HEK293T (cell line): Measurements from ENCODE around the gene SLC47A2.
"Not testable (repeated sequence)": the region's sequence is repeated elsewhere in the genome, so short reads cannot be mapped to it uniquely, and the experiment has no call there.

Source experiments
- CTCF ChIA-PET: fragments of 350-600 bp; formaldehyde crosslinking; extraction: SDS; loops from one replicate; lab custom pipeline; 2021; ENCODE audit warnings: antibody characterized with exemption, inconsistent platforms; lab: Yijun Ruan, JAX
- POLR2A ChIA-PET: fragments of 350-600 bp; formaldehyde crosslinking; extraction: SDS; loops from one replicate; lab custom pipeline; 2020; ENCODE audit warnings: antibody characterized with exemption, inconsistent platforms; lab: Yijun Ruan, JAX
- DNase-seq: peaks from one replicate; pipeline ENCODE4 v3.0.0; 2012; ENCODE audit warnings: mixed read lengths; ENCODE audit errors: extremely low spot score
- ARNT ChIP-seq: fragments of 450-650 bp; IDR thresholded peaks from 2 replicates; pipeline ENCODE4 v1.6.1; 2017; ENCODE audit warnings: mild to moderate bottlenecking
- BHLHE40 ChIP-seq: fragments of 450-650 bp; IDR thresholded peaks from 2 replicates; pipeline ENCODE4 v1.6.1; 2016; ENCODE audit warnings: mild to moderate bottlenecking, moderate library complexity, borderline replicate concordance
- CTBP1 ChIP-seq: fragments of 450-650 bp; IDR thresholded peaks from 2 replicates; pipeline ENCODE4 v1.6.1; 2016; ENCODE audit warnings: borderline replicate concordance
- ELF4 ChIP-seq: fragments of 450-650 bp; IDR thresholded peaks from 2 replicates; pipeline ENCODE4 v1.6.1; 2017; ENCODE audit warnings: antibody characterized with exemption
- FOXA1 ChIP-seq: fragments of 450-650 bp; IDR thresholded peaks from 2 replicates; pipeline ENCODE4 v1.6.1; 2016; ENCODE audit warnings: mild to moderate bottlenecking
- FOXK2 ChIP-seq: fragments of 450-650 bp; IDR thresholded peaks from 2 replicates; pipeline ENCODE4 v1.6.1; 2016; ENCODE audit warnings: mild to moderate bottlenecking
- FOXM1 ChIP-seq: fragments of 450-650 bp; IDR thresholded peaks from 2 replicates; pipeline ENCODE4 v1.6.1; 2017; ENCODE audit warnings: mild to moderate bottlenecking, borderline replicate concordance
- HDGF ChIP-seq: fragments of 450-650 bp; IDR thresholded peaks from 2 replicates; pipeline ENCODE4 v1.6.1; 2017; ENCODE audit warnings: antibody characterized with exemption, borderline replicate concordance
- L3MBTL2 ChIP-seq: fragments of 450-650 bp; conservative IDR thresholded peaks from 2 replicates; pipeline ENCODE4 v1.6.1; 2016; ENCODE audit warnings: mild to moderate bottlenecking
- LEF1 ChIP-seq: fragments of 450-650 bp; IDR thresholded peaks from 2 replicates; pipeline ENCODE4 v1.6.1; 2017; ENCODE audit warnings: mild to moderate bottlenecking, borderline replicate concordance
- NFRKB ChIP-seq: fragments of 450-650 bp; IDR thresholded peaks from 2 replicates; pipeline ENCODE4 v1.6.1; 2016; ENCODE audit warnings: mild to moderate bottlenecking, moderate library complexity
- PKNOX1 ChIP-seq: fragments of 450-650 bp; IDR thresholded peaks from 2 replicates; pipeline ENCODE4 v1.6.1; 2016
- SP1 ChIP-seq: fragments of 450-650 bp; IDR thresholded peaks from 2 replicates; pipeline ENCODE4 v1.6.1; 2017
- SUZ12 ChIP-seq: fragments of 450-650 bp; IDR thresholded peaks from 2 replicates; pipeline ENCODE4 v1.6.1; 2016; ENCODE audit warnings: mild to moderate bottlenecking
- TARDBP ChIP-seq: fragments of 450-650 bp; IDR thresholded peaks from 2 replicates; pipeline ENCODE4 v1.6.1; 2016
- ZNF384 ChIP-seq: fragments of 450-650 bp; IDR thresholded peaks from 2 replicates; pipeline ENCODE4 v1.6.1; 2016

The SLC47A2 gene

DNA sequence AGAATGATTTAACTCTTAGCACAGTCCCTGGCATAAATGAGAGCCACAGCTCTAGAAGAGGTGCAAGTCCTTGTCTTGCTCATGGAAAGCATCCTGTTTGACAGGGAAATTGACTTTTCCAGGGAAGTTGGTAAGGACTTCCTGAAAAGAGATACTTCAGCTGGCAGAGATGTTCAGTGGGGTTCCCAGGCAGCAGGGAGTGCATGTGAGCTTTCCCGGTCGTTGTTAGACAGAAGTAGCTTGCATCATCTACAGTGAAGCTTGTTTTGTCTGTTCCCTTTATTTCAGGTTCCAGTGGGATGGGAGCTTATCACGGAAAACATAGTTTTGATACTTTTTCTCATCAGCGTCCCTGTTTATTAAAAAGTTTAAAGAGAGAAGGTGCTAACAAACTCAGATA is 45.0 kb downstream of the SLC47A2 start:
- ChIA-PET CTCF (interaction anchor here (0.8 kb wide), 1 partner anchor 15 kb away, joined by 3 read pairs; no protein-coding TSS in a partner anchor), POLR2A (interaction anchor here (4.4 kb wide), 1 partner anchor 23 kb away, joined by 19 read pairs; the partner anchor contains the start of gene ALDH3A2)
- no peak for TF ChIP-seq TARDBP
- TF ChIP-seq BHLHE40, result no peak
- no peak for TF ChIP-seq PKNOX1
- TF ChIP-seq SP1, result no peak
- TF ChIP-seq ARNT, result no peak
- no peak for TF ChIP-seq LEF1
- TF ChIP-seq L3MBTL2, result no peak
- TF ChIP-seq NFRKB, result no peak
- no peak for TF ChIP-seq CTBP1
- no peak for TF ChIP-seq ZNF384
- TF ChIP-seq FOXA1, result no peak
- TF ChIP-seq SUZ12, result no peak
- no peak for TF ChIP-seq FOXK2
- no peak for TF ChIP-seq ELF4
- no peak for TF ChIP-seq FOXM1
- no peak for TF ChIP-seq HDGF
- no peak for DNase-seq

GRCh38 chr17:19670908-19671307 is 45.5 kb downstream of the SLC47A2 start:
- POLR2A ChIA-PET, result interaction anchor here (4.4 kb wide), 1 partner anchor 23 kb away, joined by 19 read pairs; the partner anchor contains the start of gene ALDH3A2

DNA sequence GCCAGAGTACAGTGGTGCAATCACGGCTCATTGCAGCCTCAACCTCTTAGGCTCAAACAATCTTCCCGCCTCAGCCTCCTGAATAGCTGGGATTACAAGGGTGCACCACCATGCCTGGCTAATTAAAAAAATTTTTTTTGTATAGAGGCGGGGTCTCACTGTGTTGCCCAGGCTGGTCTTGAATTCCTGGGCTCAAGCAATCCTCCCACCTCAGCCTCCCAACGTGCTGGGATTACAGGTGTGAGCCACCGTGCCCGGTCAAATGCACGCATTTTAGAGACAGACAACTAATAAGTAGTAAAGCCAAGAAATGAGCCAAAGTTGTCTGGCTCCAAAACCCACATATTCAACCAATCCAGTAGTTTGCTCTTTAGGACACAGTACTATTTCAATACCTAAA is 46.7 kb downstream of the SLC47A2 start:
- not testable (repeated sequence) for DNase-seq
- CTCF ChIA-PET, result interaction anchor here (0.9 kb wide), 1 partner anchor 96 kb away, joined by 3 read pairs; no protein-coding TSS in a partner anchor
- POLR2A ChIA-PET, result interaction anchor here (4.4 kb wide), 1 partner anchor 21 kb away, joined by 19 read pairs; the partner anchor contains the start of gene ALDH3A2

More at GRCh38 chr17:19670908-19671307, 45.5 kb downstream of the SLC47A2 start:
- CTCF ChIA-PET, result no interaction called here
- no peak for DNase-seq
- TF ChIP-seq ARNT, result no peak
- no peak for TF ChIP-seq FOXA1
- TF ChIP-seq LEF1, result no peak
- TF ChIP-seq SP1, result no peak
- no peak for TF ChIP-seq FOXK2
- no peak for TF ChIP-seq BHLHE40
- TF ChIP-seq CTBP1, result no peak
- TF ChIP-seq NFRKB, result no peak
- no peak for TF ChIP-seq ELF4
- TF ChIP-seq L3MBTL2, result no peak
- TF ChIP-seq ZNF384, result no peak
- TF ChIP-seq TARDBP, result no peak
- TF ChIP-seq FOXM1, result no peak
- no peak for TF ChIP-seq HDGF
- TF ChIP-seq PKNOX1, result no peak
- TF ChIP-seq SUZ12, result no peak

DNA sequence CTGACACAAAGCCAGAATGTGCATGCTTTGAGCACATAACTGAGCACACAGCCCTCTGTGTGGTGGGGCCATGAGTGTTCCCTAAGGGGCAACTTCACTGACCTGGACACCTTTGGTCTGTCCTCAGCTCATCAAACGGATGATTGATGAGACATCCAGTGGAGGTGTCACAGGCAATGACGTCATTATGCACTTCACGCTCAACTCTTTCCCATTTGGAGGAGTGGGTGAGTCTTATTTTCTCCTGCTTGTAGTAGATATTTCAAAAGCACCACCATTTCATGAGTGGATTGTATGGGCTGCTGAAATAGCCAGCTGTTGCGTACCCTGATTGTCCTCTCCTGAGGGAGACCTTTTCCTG is 51.6 kb downstream of the SLC47A2 start:
- ChIA-PET POLR2A (interaction anchor here (0.6 to 1.0 kb wide), 2 partner anchors 11 to 17 kb away, joined by 3 to 5 read pairs; partner anchors contain the start of gene ALDH3A2), CTCF (interaction anchor here (0.5 to 1.4 kb wide), 2 partner anchors 10 to 18 kb away, joined by 3 read pairs; no protein-coding TSS in a partner anchor)
- TF ChIP-seq PKNOX1 (peak; percentile 55; the same call in 1 of the 2 replicates), TARDBP (no peak)
- no peak for DNase-seq

DNA sequence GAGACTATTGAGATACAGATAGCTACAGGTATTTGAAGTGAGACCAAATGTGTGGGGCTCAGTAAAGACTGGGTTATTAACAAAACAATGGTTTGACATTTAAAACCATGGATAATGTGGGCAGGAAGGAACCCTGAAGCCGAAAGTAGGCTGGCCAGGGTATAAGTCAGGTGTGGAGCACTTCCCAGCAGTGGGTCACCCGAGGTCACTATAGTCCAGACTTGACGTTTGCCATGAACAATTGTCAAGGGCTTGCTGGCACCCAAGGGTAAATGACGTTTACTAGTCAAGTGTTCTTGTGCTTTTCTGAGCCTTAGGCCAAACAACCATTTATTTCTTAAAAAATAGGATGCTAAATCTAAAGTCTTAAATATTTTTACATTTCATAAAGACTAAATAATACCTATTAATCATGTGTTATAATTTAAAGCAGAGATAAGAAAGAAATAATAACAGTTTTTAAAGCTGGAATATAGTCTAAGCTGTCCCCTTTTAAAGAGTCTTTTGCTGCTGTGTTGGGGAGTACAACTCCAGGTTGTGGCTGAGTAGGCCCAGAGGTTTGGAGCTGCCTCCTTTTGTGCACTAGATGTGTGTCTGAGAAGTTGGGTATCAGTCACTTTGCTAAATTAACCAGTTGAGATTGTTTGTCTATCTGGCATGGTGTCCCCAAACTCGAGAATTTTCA is 52.1 kb downstream of the SLC47A2 start:
- DNase-seq, result no peak
- CTCF ChIA-PET, result interaction anchor here (1.4 kb wide), 1 partner anchor 9 kb away, joined by 3 read pairs; no protein-coding TSS in a partner anchor
- no peak for TF ChIP-seq ARNT
- TF ChIP-seq SUZ12, result no peak
- no peak for TF ChIP-seq L3MBTL2
- no peak for TF ChIP-seq HDGF
- no peak for TF ChIP-seq ELF4
- TF ChIP-seq ZNF384, result no peak
- TF ChIP-seq SP1, result no peak
- TF ChIP-seq BHLHE40, result no peak
- TF ChIP-seq LEF1, result no peak
- TF ChIP-seq PKNOX1, result no peak
- no peak for TF ChIP-seq CTBP1
- POLR2A ChIA-PET, result interaction anchor here (0.6 to 1.0 kb wide), 2 partner anchors 11 to 16 kb away, joined by 3 to 5 read pairs; partner anchors contain the start of gene ALDH3A2

DNA sequence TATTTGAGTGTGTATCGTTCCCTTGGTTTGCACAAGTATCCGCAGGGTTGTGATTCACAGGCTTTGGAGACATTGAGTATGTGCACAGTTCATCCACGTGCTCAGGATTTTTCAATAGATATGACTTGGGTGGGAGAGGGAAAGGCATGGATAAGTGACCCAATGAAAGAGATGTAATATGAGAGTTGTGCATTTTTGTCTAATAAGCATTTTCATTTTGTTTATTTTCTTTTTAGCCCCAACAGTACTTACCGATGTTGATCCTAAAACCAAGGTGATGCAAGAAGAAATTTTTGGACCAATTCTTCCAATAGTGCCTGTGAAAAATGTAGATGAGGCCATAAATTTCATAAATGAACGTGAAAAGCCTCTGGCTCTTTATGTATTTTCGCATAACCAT is 53.3 kb downstream of the SLC47A2 start:
- no peak for TF ChIP-seq FOXA1
- no peak for TF ChIP-seq SP1
- no peak for TF ChIP-seq PKNOX1
- no peak for TF ChIP-seq LEF1
- TF ChIP-seq BHLHE40, result no peak
- TF ChIP-seq NFRKB, result no peak
- TF ChIP-seq CTBP1, result no peak
- TF ChIP-seq TARDBP, result no peak
- TF ChIP-seq FOXK2, result no peak
- no peak for TF ChIP-seq SUZ12
- no peak for TF ChIP-seq ELF4
- no peak for TF ChIP-seq ARNT
- no peak for TF ChIP-seq L3MBTL2
- TF ChIP-seq FOXM1, result no peak
- TF ChIP-seq HDGF, result no peak
- TF ChIP-seq ZNF384, result no peak
- POLR2A ChIA-PET, result no interaction called here
- DNase-seq, result no peak
- CTCF ChIA-PET, result interaction anchor here (0.6 kb wide), 2 partner anchors 17 to 147 kb away, joined by 3 to 4 read pairs; no protein-coding TSS in a partner anchor
